ENCODE results near the gene PTK6. TPM values are rescaled to one million over a fixed set of nuclear protein-coding genes. Genes with fewer than 3 reads are reported as not detected.

The PTK6 gene
- total RNA-seq, 1 donor from 2014 or later = 0.13 TPM

- no peak for DNase-seq (ENCODE audit: low spot score)
- intact Hi-C loops (cut with DNase I) = loop anchor here (5.0 to 10.0 kb wide), 2 partner anchors 328 to 441 kb away; partner anchors contain the start of genes ABHD16B, SAMD10 and TPD52L2
- no peak for ATAC-seq
Measured at GRCh38 chr20:63536241-63536977, 767 bp downstream of the PTK6 start.

GRCh38 chr20:63534831-63535651 is 2.1 kb downstream of the PTK6 start:
- DNase-seq (ENCODE audit: low spot score) = no peak
- intact Hi-C loops (cut with DNase I) = loop anchor here (5.0 to 10.0 kb wide), 2 partner anchors 330 to 442 kb away; partner anchors contain the start of genes ABHD16B, SAMD10 and TPD52L2

GRCh38 chr20:63534427-63534830 is 2.7 kb downstream of the PTK6 start:
- DNase-seq (ENCODE audit: low spot score) (no peak), ATAC-seq (no peak)
- intact Hi-C loops (cut with DNase I) = loop anchor here (10.0 kb wide), 1 partner anchor 330 kb away; the partner anchor contains the start of genes ABHD16B and TPD52L2

More at GRCh38 chr20:63534831-63535651, 2.1 kb downstream of the PTK6 start:
- ATAC-seq = peak; percentile 11

GRCh38 chr20:63533871-63534393 is 3.2 kb downstream of the PTK6 start:
- no peak for DNase-seq (ENCODE audit: low spot score)
- no peak for ATAC-seq

GRCh38 chr20:63533388-63533787 is 3.8 kb downstream of the PTK6 start:
- ATAC-seq (no peak), DNase-seq (ENCODE audit: low spot score) (no peak)
- intact Hi-C loops (cut with DNase I) = loop anchor here (10.0 kb wide), 1 partner anchor 331 kb away; the partner anchor contains the start of genes ABHD16B and TPD52L2

More at GRCh38 chr20:63533871-63534393, 3.2 kb downstream of the PTK6 start:
- intact Hi-C loops (cut with DNase I) = loop anchor here (10.0 kb wide), 1 partner anchor 331 kb away; the partner anchor contains the start of genes ABHD16B and TPD52L2

GRCh38 chr20:63532449-63532971 is 4.7 kb downstream of the PTK6 start:
- DNase-seq (ENCODE audit: low spot score) (peak; percentile 57), ATAC-seq (no peak)
- intact Hi-C loops (cut with DNase I) = loop anchor here (10.0 kb wide), 1 partner anchor 332 kb away; the partner anchor contains the start of genes ABHD16B and TPD52L2

- DNase-seq (ENCODE audit: low spot score) (no peak), ATAC-seq (no peak)
- intact Hi-C loops (cut with DNase I) = loop anchor here (10.0 kb wide), 1 partner anchor 333 kb away; the partner anchor contains the start of genes ABHD16B and TPD52L2
Measured at GRCh38 chr20:63531686-63532448, 5.3 kb downstream of the PTK6 start.

- intact Hi-C loops (cut with DNase I) = loop anchor here (10.0 kb wide), 1 partner anchor 334 kb away; the partner anchor contains the start of genes ABHD16B and TPD52L2
- DNase-seq (ENCODE audit: low spot score) = no peak
- ATAC-seq = no peak
Measured at GRCh38 chr20:63530788-63531160, 6.4 kb downstream of the PTK6 start.

- intact Hi-C loops (cut with DNase I) = loop anchor here (10.0 kb wide), 1 partner anchor 335 kb away; the partner anchor contains the start of genes ABHD16B and TPD52L2
- ATAC-seq (no peak), DNase-seq (ENCODE audit: low spot score) (peak; percentile 59)
Measured at GRCh38 chr20:63529861-63530787, 7.1 kb downstream of the PTK6 start.

GRCh38 chr20:63529180-63529860 is 7.9 kb downstream of the PTK6 start:
- ATAC-seq (no peak), DNase-seq (ENCODE audit: low spot score) (peak; percentile 55)
- intact Hi-C loops (cut with DNase I) = no loop called here

GRCh38 chr20:63527184-63527583 is 10.0 kb downstream of the PTK6 start:
- ATAC-seq (no peak), DNase-seq (ENCODE audit: low spot score) (no peak)
- intact Hi-C loops (cut with DNase I) = no loop called here

- intact Hi-C loops (cut with DNase I) = no loop called here
- DNase-seq (ENCODE audit: low spot score) (no peak), ATAC-seq (no peak)
Measured at GRCh38 chr20:63525971-63526370, 11.2 kb downstream of the PTK6 start.

GRCh38 chr20:63525185-63525584 is 12.0 kb downstream of the PTK6 start:
- intact Hi-C loops (cut with DNase I) = no loop called here
- no peak for ATAC-seq
- no peak for DNase-seq (ENCODE audit: low spot score)

- ATAC-seq (no peak), DNase-seq (ENCODE audit: low spot score) (peak; percentile 63)
- intact Hi-C loops (cut with DNase I) = no loop called here
Measured at GRCh38 chr20:63522981-63523611, 14.1 kb downstream of the PTK6 start.

GRCh38 chr20:63522091-63522868 is 14.9 kb downstream of the PTK6 start:
- peak; percentile 59 for DNase-seq (ENCODE audit: low spot score)
- intact Hi-C loops (cut with DNase I) = no loop called here
- ATAC-seq = no peak
